Muscle of leg (tissue), 11 donors: ENCODE measurements around the gene TMEM175. TPM values are rescaled to one million over a fixed set of nuclear protein-coding genes. Genes with fewer than 3 reads are reported as not detected.
A peak's percentile ranks its signal among the peaks of the same experiment; 100 is the strongest.
"Not testable (repeated sequence)": the region's sequence is repeated elsewhere in the genome, so short reads cannot be mapped to it uniquely, and the experiment has no call there.

Experiments used
- DNase-seq: peaks from one replicate; pipeline ENCODE4 v3.0.0; 2013
- H3K27ac ChIP-seq: one replicate; pipeline ENCODE4 v1.5.1; 2013; ENCODE audit warnings: mild to moderate bottlenecking, low read length, control low read depth
- H3K27me3 ChIP-seq: one replicate; pipeline ENCODE4 v1.6.1; 2013; ENCODE audit warnings: low read length; ENCODE audit not compliant: control insufficient read depth, insufficient read depth
- H3K36me3 ChIP-seq: one replicate; pipeline ENCODE4 v1.6.1; 2013; ENCODE audit warnings: low read length; ENCODE audit not compliant: control insufficient read depth, insufficient read depth
- H3K4me1 ChIP-seq: one replicate; pipeline ENCODE4 v1.6.1; 2013; ENCODE audit warnings: low read length; ENCODE audit not compliant: control insufficient read depth, insufficient read depth
- H3K4me3 ChIP-seq: one replicate; pipeline ENCODE4 v1.5.1; 2013; ENCODE audit warnings: low read length, control low read depth
- H3K9me3 ChIP-seq: replicated peaks from 2 replicates; pipeline ENCODE4 v1.6.1; 2013; ENCODE audit warnings: low read depth, low read length; ENCODE audit not compliant: control insufficient read depth
- WGBS: methylation state at CpG from one replicate; pipeline ENCODE4 v1.1.5; 2013; ENCODE audit warnings: missing lambda C conversion rate; ENCODE audit not compliant: insufficient coverage; 5-methylcytosine and 5-hydroxymethylcytosine counted together
- polyA plus RNA-seq, 8 donors: library from polyadenylated mRNA; unstranded; fragments of 120-200 nt; gene quantifications; one replicate each; pipeline versions ENCODE4 v1.2.1 to v1.2.3, GENCODE V29; 2013; ENCODE audit warnings: inconsistent platforms in 1 of 8, low replicate concordance in 1 of 8; ENCODE audit not compliant: insufficient read length in 8 of 8, insufficient read depth in 1 of 8
- total RNA-seq: library from RNA; stranded (reverse); fragments of 120-200 nt; gene quantifications from one replicate; pipeline ENCODE4 v1.2.4, GENCODE V29; 2013

The TMEM175 gene
- total and polyA plus RNA-seq, 9 donors: 9.8 to 22.2 (median 18.8) TPM

DNA sequence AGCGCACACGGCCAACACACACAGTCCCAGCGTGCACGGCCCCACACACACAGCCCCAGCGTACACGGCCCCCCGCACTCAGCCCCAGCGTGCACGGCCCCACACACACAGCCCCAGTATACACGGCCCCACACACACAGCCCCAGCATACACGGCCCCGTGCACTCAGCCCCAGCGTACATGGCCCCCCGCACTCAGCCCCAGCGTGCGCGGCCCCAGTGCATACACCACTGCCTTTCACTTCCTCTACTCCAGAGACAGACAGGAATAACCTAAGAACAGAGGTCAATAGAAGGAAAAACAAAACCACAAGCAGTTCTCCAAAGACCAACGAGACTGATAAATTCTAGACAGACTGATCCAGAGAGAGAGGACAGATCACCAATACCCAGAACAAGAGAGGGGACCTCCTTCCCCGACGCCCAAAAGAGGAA lies 17.2 kb upstream of the TMEM175 start:
- no peak overlapping the region for H3K4me3 ChIP-seq
- 50% methylated on average over 11 of the region's 20 CpGs for WGBS
- peaks cover 4% of the 10 kb centered on the region for H3K4me1 ChIP-seq
- no peak overlapping the region for H3K27ac ChIP-seq
- peak; percentile 30 for DNase-seq
- no peaks in the 10 kb centered on the region for H3K27me3 ChIP-seq
- H3K9me3 ChIP-seq: no peaks in the 10 kb centered on the region
- peaks cover 26% of the 10 kb centered on the region for H3K36me3 ChIP-seq

GRCh38 chr4:915595-915994 lies 16.7 kb upstream of the TMEM175 start:
- 11% methylated on average over 4 of the region's 8 CpGs for WGBS

DNA sequence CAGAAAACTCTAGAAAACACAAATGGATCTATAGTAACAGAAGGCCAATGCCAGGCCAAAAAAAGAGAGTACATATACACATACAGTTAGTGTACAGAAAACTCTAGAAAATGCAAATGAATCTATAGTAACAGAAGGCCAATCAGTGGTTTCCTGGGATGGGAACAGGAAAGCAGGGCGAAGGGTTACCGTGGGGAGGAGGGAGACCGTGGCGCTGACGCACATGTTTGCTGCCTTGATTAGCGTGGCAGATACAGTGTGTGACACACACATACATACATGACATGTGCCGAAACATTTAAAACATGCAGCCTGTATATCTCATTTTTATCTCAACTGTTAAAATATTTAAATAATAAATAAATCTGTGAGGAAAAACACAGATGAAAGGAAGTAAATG lies 14.8 kb upstream of the TMEM175 start:
- DNase-seq: no peak
- Histone ChIP-seq H3K9me3 (no peaks in the 10 kb centered on the region), H3K27me3 (no peaks in the 10 kb centered on the region), H3K27ac (no peak overlapping the region), H3K36me3 (peaks cover 7% of the 10 kb centered on the region), H3K4me3 (no peak overlapping the region), H3K4me1 (no peaks in the 10 kb centered on the region)
- no CpG with 5 or more reads among the region's 7 CpGs for WGBS

More at GRCh38 chr4:915595-915994, 16.7 kb upstream of the TMEM175 start:
- Histone ChIP-seq H3K27me3 (no peaks in the 10 kb centered on the region), H3K9me3 (no peaks in the 10 kb centered on the region), H3K4me1 (no peaks in the 10 kb centered on the region), H3K4me3 (no peak overlapping the region), H3K36me3 (peaks cover 25% of the 10 kb centered on the region), H3K27ac (no peak overlapping the region)
- DNase-seq: peak; percentile 37

GRCh38 chr4:917992-918391 lies 14.3 kb upstream of the TMEM175 start:
- Histone ChIP-seq H3K27ac (no peak overlapping the region), H3K36me3 (peaks cover 3% of the 10 kb centered on the region), H3K27me3 (no peaks in the 10 kb centered on the region), H3K9me3 (no peaks in the 10 kb centered on the region), H3K4me1 (no peaks in the 10 kb centered on the region), H3K4me3 (no peak overlapping the region)
- no CpG with 5 or more reads among the region's 2 CpGs for WGBS
- DNase-seq: no peak

DNA sequence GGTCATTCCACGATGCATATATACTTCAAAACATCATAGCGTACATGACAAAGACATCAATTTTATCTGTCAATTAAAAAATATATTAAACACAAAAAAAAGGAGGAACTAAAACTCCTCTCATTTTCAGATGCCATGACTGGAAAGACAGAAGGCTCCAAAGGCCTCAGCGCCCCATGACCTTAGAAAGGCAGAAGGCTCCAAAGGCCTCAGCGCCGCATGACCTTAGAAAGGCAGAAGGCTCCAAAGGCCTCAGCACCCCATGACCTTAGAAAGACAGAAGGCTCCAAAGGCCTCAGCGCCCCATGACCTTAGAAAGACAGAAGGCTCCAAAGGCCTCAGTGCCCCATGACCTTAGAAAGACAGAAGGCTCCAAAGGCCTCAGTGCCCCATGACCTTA lies 13.7 kb upstream of the TMEM175 start:
- not testable (repeated sequence) for H3K4me3 ChIP-seq, DNase-seq, H3K4me1 ChIP-seq, H3K27ac ChIP-seq, H3K27me3 ChIP-seq, H3K9me3 ChIP-seq, H3K36me3 ChIP-seq
- WGBS: no CpG with 5 or more reads among the region's 6 CpGs

GRCh38 chr4:919004-919680 lies 13.1 kb upstream of the TMEM175 start:
- H3K36me3 ChIP-seq, DNase-seq, H3K4me3 ChIP-seq, H3K4me1 ChIP-seq, H3K9me3 ChIP-seq, H3K27me3 ChIP-seq, H3K27ac ChIP-seq: not testable (repeated sequence)
- WGBS: 95% methylated on average over 12 of the region's 15 CpGs

DNA sequence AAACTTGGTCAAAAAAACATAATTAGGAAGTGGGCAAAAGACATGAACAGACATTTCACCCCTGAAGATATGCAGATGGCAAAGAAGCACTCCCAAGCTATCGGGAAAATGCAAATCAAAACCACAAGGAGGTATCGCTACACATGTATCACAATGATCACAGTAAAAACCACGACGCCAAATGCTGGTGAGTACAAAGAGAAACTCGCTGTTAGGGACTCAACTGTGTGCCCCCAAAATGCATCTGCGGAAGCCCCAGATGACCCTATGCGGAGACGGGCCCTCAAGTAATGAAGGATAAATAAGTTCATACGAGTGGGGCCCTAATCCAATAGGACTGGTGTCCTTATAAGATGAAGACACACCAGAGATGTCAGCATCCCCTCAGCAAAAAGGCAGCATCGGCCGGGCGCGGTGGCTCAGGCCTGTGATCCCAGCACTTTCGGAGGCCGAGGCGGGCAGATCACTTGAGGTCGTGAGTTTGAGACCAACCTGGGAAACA lies 10.4 kb upstream of the TMEM175 start:
- Histone ChIP-seq H3K4me3 (no peak overlapping the region), H3K27me3 (no peaks in the 10 kb centered on the region), H3K36me3 (no peaks in the 10 kb centered on the region), H3K4me1 (no peaks in the 10 kb centered on the region), H3K27ac (no peak overlapping the region), H3K9me3 (no peaks in the 10 kb centered on the region)
- 92% methylated on average over 15 of the region's 17 CpGs for WGBS
- no peak for DNase-seq

DNA sequence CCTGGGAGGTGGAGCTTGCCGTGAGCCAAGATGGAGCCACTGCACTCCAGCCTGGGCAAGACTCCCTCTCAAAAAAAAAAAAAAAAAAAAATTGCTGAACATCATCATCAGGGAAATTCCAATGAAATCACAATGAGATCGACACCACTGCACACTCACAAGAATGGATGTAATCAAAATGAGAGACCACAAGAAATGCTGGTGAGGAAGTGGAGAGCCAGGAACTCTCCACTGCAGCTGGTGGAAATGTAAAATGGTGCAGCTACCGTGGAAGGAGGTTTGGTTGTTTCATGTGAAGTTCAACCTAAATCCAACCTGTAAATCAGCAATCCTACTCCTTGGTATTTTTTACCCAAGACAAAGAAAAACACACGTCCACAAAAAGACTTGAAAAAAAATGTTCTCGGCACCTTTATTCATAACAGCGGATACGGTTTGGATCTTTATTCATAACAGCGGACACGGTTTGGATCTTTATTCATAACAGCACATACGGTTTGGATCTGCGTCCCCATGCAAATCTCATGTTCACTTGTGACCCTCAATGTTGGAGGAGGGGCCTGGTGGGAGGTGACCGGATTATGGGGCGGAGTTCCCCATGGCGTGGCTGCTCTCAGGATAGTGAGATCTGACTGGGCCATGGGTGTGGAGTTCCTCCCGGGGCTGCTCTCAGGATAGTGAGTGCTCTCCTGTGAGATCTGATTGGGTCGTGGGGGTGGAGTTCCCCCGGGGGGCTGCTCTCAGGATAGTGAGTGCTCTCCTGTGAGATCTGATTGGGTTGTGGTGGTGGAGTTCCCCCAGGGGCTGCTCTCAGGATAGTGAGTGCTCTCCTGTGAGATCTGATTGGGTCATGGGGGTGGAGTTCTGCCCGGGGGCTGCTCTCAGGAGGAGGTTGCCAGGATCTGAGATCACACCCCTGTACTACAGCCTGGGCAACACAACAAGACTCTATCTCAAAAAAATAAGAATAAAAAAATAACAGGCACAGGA lies 7.9 kb upstream of the TMEM175 start:
- no peaks in the 10 kb centered on the region for H3K9me3 ChIP-seq
- DNase-seq: no peak
- no peaks in the 10 kb centered on the region for H3K36me3 ChIP-seq
- no peaks in the 10 kb centered on the region for H3K4me1 ChIP-seq
- H3K4me3 ChIP-seq: no peak overlapping the region
- 56% methylated on average over 6 of the region's 18 CpGs for WGBS
- H3K27ac ChIP-seq: no peak overlapping the region
- no peaks in the 10 kb centered on the region for H3K27me3 ChIP-seq

- Histone ChIP-seq H3K36me3 (no peaks in the 10 kb centered on the region), H3K4me3 (no peak overlapping the region), H3K27me3 (no peaks in the 10 kb centered on the region), H3K27ac (no peak overlapping the region), H3K9me3 (no peaks in the 10 kb centered on the region), H3K4me1 (no peaks in the 10 kb centered on the region)
- 72% methylated on average over 7 of the region's 9 CpGs for WGBS
- no peak for DNase-seq
Observed at GRCh38 chr4:925171-925570, 7.1 kb upstream of the TMEM175 start.

GRCh38 chr4:925771-926500 lies 6.3 kb upstream of the TMEM175 start:
- Histone ChIP-seq H3K27me3 (no peaks in the 10 kb centered on the region), H3K9me3 (no peaks in the 10 kb centered on the region), H3K27ac (no peak overlapping the region), H3K36me3 (no peaks in the 10 kb centered on the region), H3K4me1 (peaks cover 8% of the 10 kb centered on the region), H3K4me3 (no peak overlapping the region)
- no peak for DNase-seq
- WGBS: 59% methylated on average over 17 of the region's 26 CpGs
